Endothelial cell of umbilical vein (primary cell): ENCODE results near the gene SFXN3. TPM values are rescaled to one million over a fixed set of nuclear protein-coding genes. Genes with fewer than 3 reads are reported as not detected.

Experiments
- BruUV-seq: library from RNA; stranded (reverse); fragments of 400-500 nt; replicated peaks from 2 replicates; lab custom pipeline; 2021; lab: Mats Ljungman, UMichigan
- CTCF ChIA-PET: fragments of 300-600, 350-600 bp; sonication (Branson Sonifier 250); formaldehyde crosslinking; loops from one replicate; lab custom pipeline; 2021; ENCODE audit warnings: antibody characterized with exemption, inconsistent platforms; lab: Charles Lee
- POLR2A ChIA-PET: fragments of 300-600, 350-600 bp; sonication (Branson Sonifier 250); formaldehyde crosslinking; loops from one replicate; lab custom pipeline; 2021; ENCODE audit warnings: antibody characterized with exemption, inconsistent platforms; lab: Charles Lee
- DNase-seq: peaks from one replicate; pipeline ENCODE4 v3.0.0-alpha.2; 2011; ENCODE audit warnings: low read depth, low spot score
- FAIRE-seq: peaks from 2 replicates; lab custom pipeline; 2011; peaks lifted over from hg19 to GRCh38; lab: Jason Lieb, UNC
- H2AFZ ChIP-seq: 2 replicates; pipeline ENCODE4 v1.6.0; 2012; ENCODE audit warnings: low read depth, low read length, control low read depth, inconsistent platforms
- H3K27ac ChIP-seq: 2 replicates; pipeline ENCODE4 v1.5.1; 2011; ENCODE audit warnings: low read depth, mild to moderate bottlenecking, control low read depth, low read length, moderate library complexity; ENCODE audit not compliant: insufficient read depth
- H3K27me3 ChIP-seq, 2 experiments: 2 replicates each; pipeline versions ENCODE4 v1.6.0 to v1.6.1; 2011; ENCODE audit warnings: low read length in 2 of 2, mixed read lengths in 1 of 2; ENCODE audit not compliant: control insufficient read depth in 2 of 2, insufficient read depth in 2 of 2
- H3K36me3 ChIP-seq, 2 experiments: 2 replicates in 1 of 2; 3 replicates in 1 of 2; pipeline ENCODE4 v1.5.1; 2011; ENCODE audit warnings: low read length in 2 of 2, mild to moderate bottlenecking in 1 of 2, moderate library complexity in 1 of 2; ENCODE audit not compliant: control insufficient read depth in 2 of 2, insufficient read depth in 2 of 2; ENCODE audit errors: extremely low read depth in 1 of 2
- H3K4me1 ChIP-seq: 3 replicates; pipeline ENCODE4 v1.5.1; 2011; ENCODE audit warnings: mild to moderate bottlenecking, low read length; ENCODE audit not compliant: control insufficient read depth, insufficient read depth; ENCODE audit errors: extremely low read depth
- H3K4me2 ChIP-seq: 2 replicates; pipeline ENCODE4 v1.6.1; 2011; ENCODE audit warnings: low read length, control low read depth, mixed read lengths; ENCODE audit not compliant: insufficient read depth
- H3K4me3 ChIP-seq, 3 experiments: fragments of 200-600 bp in 1 of 3; sonication (generic), shearing (Covaris generic) in 1 of 3; replicated peaks in 1 of 3; 2 replicates each; pipeline ENCODE4 v1.5.1; 2011 to 2016; ENCODE audit warnings: control low read depth in 3 of 3, low read length in 3 of 3, mild to moderate bottlenecking in 2 of 3, inconsistent platforms in 1 of 3, low read depth in 1 of 3, moderate library complexity in 1 of 3; ENCODE audit not compliant: insufficient read depth in 1 of 3
- H3K79me2 ChIP-seq: 2 replicates; pipeline ENCODE4 v1.6.0; 2012; ENCODE audit warnings: low read length, inconsistent platforms; ENCODE audit not compliant: control insufficient read depth, insufficient read depth
- H3K9ac ChIP-seq: replicated peaks from 2 replicates; pipeline ENCODE3; 2011; ENCODE audit warnings: low read length, control low read depth; ENCODE audit not compliant: insufficient read depth; ENCODE audit errors: extremely low read depth
- H3K9me1 ChIP-seq: replicated peaks from 3 replicates; pipeline ENCODE4 v1.6.0; 2011; ENCODE audit warnings: mild to moderate bottlenecking, low read length; ENCODE audit not compliant: control insufficient read depth, insufficient read depth; ENCODE audit errors: extremely low read depth
- H3K9me3 ChIP-seq: replicated peaks from 2 replicates; pipeline ENCODE4 v1.5.1; 2012; ENCODE audit warnings: low read length, inconsistent platforms; ENCODE audit not compliant: control insufficient read depth, insufficient read depth
- H4K20me1 ChIP-seq: replicated peaks from 2 replicates; pipeline ENCODE3; 2011; ENCODE audit warnings: mild to moderate bottlenecking, low read length; ENCODE audit not compliant: control insufficient read depth, insufficient read depth; ENCODE audit errors: extremely low read depth
- CTCF ChIP-seq, 2 donors: IDR thresholded peaks; 1 replicate in 1 of 2; 2 replicates in 1 of 2; pipeline ENCODE4 v1.5.1; 2011; ENCODE audit warnings: low read length in 2 of 2, mild to moderate bottlenecking in 2 of 2, moderate library complexity in 2 of 2, control low read depth in 1 of 2, inconsistent platforms in 1 of 2, low read depth in 1 of 2; ENCODE audit not compliant: insufficient read depth in 1 of 2; ENCODE audit errors: extremely low read depth in 1 of 2
- GATA2 ChIP-seq: IDR thresholded peaks from 2 replicates; pipeline ENCODE4 v1.7.0; 2011; ENCODE audit warnings: low read depth, mild to moderate bottlenecking, moderate library complexity, mixed read lengths, low read length; ENCODE audit not compliant: insufficient read length, insufficient read depth
- MAX ChIP-seq: IDR thresholded peaks from 2 replicates; pipeline ENCODE4 v1.6.1; 2011; ENCODE audit not compliant: insufficient read depth, insufficient read length
- MYC ChIP-seq: IDR thresholded peaks from one replicate; pipeline ENCODE4 v1.6.1; 2011; ENCODE audit warnings: mild to moderate bottlenecking, low read depth, low read length
- POLR2A ChIP-seq: IDR thresholded peaks from 2 replicates; pipeline ENCODE4 v1.6.1; 2012; ENCODE audit warnings: low read depth, mild to moderate bottlenecking, control low read depth, low read length
- POLR2AphosphoS5 ChIP-seq: IDR thresholded peaks from 2 replicates; pipeline ENCODE4 v1.6.1; 2012; ENCODE audit warnings: low read depth, mild to moderate bottlenecking, control low read depth, low read length, moderate library complexity; ENCODE audit not compliant: insufficient read depth
- dilution Hi-C: fragments of 300-500 bp; cut with MboI; formaldehyde crosslinking; loops from one replicate; pipeline ENCODE4 v1.15.0; 2019; ENCODE audit warnings: low sequenced_read_pairs; ENCODE audit not compliant: extremely low pct_ligation_motif_present
- intact Hi-C: fragments of 100-400 bp; cut with micrococcal nuclease; formaldehyde crosslinking; loops from one replicate; pipeline ENCODE4 v1.10.0; 2022
- polyA plus RNA-seq, 4 experiments: library from polyadenylated mRNA; depleted of rRNA in 3 of 4; stranded (reverse) in 3 of 4; unstranded in 1 of 4; fragments of >200 nt; gene quantifications; 2 replicates each; pipeline versions ENCODE4 v1.2.1 to v1.2.3, GENCODE V29; 2011 to 2012; ENCODE audit warnings: missing spikeins in 1 of 4
- total RNA-seq: library from RNA; stranded (reverse); gene quantifications from 2 replicates; pipeline ENCODE4 v1.2.3, GENCODE V29; 2021

The SFXN3 gene
- total and polyA plus RNA-seq, 2 donors (not counting 3 experiments of a cell fraction or from before 2014, with no cell fraction given), result 83.1 to 117 TPM

DNA sequence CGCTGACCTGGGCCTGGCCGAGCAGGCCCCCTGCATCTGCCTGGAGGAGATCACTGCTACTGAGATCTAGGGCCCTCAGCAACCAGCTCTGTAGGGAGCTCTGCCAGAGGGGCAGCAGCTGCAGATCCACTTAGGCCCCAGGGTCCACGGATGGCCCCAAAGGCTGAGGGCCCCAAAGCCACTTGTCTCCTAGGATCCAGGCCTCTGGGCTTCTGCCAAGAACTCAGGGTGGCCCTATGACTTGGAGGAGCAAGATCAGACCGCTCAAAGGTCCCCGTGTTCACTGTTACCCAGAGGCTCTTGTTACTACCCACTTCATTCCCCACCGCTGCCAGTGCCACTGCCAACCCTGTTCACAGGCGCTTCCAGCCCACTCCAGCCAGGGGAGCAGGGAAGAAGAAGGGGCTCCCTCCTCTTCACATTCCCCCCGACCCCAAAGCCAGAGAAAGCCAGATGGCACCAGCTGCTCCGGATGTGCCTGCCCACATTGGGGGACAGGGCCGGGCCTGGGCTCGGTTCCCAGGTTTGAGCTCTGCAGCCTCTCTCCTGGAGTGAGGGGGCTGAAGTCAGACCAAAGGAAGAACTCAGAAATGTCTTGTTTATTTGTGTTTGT is 23.8 kb upstream of the SFXN3 start:
- DNase-seq, result no peak
- intact Hi-C loops, result no loop called here
- dilution Hi-C loops, result no loop called here
- TF ChIP-seq POLR2A (no peak), POLR2AphosphoS5 (peak; percentile 17)
- Histone ChIP-seq H3K9me3 (no peaks in the 10 kb centered on the region), H3K27me3 (no peaks in the 10 kb centered on the region), H3K4me2 (no peak overlapping the region), H3K27ac (no peak overlapping the region), H3K79me2 (peaks cover 13% of the 10 kb centered on the region), H3K4me3 (no peak overlapping the region), H3K4me1 (peaks cover under 1% of the 10 kb centered on the region), H3K9ac (no peak overlapping the region), H4K20me1 (no peaks in the 10 kb centered on the region), H3K9me1 (no peaks in the 10 kb centered on the region), H3K36me3 (peaks cover 15 to 33% of the 10 kb centered on the region in 2 experiments), H2AFZ (no peak overlapping the region)
- no peak for FAIRE-seq
- ChIA-PET CTCF (interaction anchor here (1.1 to 8.8 kb wide), 3 partner anchors 12 to 445 kb away, joined by 3 to 92 read pairs (median 4); no protein-coding TSS in a partner anchor), POLR2A (no interaction called here)
- TSS peak; percentile 39 for BruUV-seq

DNA sequence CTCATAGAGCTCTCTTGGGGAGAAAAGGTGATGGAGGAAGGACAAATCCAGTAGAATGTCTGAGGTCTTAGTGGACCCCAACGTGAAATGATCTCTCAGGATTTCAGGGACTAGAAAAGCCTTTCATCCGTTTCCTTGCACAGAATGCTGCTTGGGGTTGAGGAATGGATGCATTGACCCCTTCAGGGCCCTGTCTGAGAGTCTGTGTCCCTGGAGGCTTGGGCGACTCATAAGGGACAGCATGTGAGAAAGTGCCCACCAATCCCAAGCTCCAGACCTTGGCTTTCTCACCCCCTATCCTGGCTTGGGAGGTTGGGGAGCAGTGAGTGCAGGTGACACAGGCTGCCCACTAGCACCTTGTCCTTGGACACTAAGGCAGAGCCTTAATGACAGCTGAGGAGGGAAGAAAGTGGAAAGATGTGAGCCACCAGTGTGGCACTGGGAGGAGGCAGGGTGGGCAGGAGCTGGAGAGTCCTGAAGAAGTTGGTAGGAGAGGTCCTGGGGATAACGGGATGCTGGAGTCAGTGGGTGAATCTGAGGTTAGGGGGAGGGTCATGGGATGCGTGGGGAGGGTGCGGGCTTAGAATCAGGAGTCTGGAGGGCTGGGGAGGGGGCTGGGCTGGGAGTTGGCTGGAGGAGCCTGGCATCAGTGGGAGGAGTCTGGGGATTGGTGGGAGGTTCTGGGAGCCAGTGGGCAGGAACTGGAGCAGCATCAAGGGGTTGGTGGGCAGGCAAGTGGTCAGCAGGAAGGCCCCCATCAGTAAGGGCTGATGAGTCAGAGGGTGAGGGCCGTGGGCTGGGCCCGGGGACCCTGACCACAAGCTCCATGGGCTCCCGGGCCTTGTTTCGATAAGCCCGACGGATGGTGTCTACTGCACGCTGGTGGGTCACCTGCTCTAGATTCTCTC is 22.9 kb upstream of the SFXN3 start:
- POLR2A ChIA-PET, result no interaction called here
- Histone ChIP-seq H3K9ac (no peak overlapping the region), H3K9me3 (no peaks in the 10 kb centered on the region), H2AFZ (no peak overlapping the region), H3K79me2 (peaks cover 4% of the 10 kb centered on the region), H3K9me1 (no peaks in the 10 kb centered on the region), H3K4me3 (no peak overlapping the region), H3K27me3 (no peaks in the 10 kb centered on the region), H3K4me2 (no peak overlapping the region), H3K27ac (no peak overlapping the region), H4K20me1 (no peaks in the 10 kb centered on the region), H3K36me3 (peaks cover 13 to 26% of the 10 kb centered on the region in 2 experiments), H3K4me1 (peaks cover 8% of the 10 kb centered on the region)
- intact Hi-C loops, result no loop called here
- no peak for DNase-seq
- no peak for FAIRE-seq
- TF ChIP-seq MYC (no peak), MAX (no peak), GATA2 (no peak), CTCF (IDR thresholded peaks at IDR 0.05; ENCODE audit: extremely low read depth in 1 of 2, insufficient read depth in 1 of 2, low read depth in 1 of 2, low read length in 2 of 2) (no peak)
- CTCF ChIA-PET, result interaction anchor here (1.7 to 8.8 kb wide), 2 partner anchors 13 to 42 kb away, joined by 4 to 92 read pairs; no protein-coding TSS in a partner anchor
- BruUV-seq, result no TSS peak
- dilution Hi-C loops, result no loop called here
